Left cardiac atrium (tissue), 4 donors: ENCODE measurements around the gene TGM6. TPM values are rescaled to one million over a fixed set of nuclear protein-coding genes. Genes with fewer than 3 reads are reported as not detected.

Experiments used
- ATAC-seq, 2 donors: fragments of 200-7000 bp; cut with Tn5 transposase; one replicate each; pipeline ENCODE4 v1.9.1; 2020; ENCODE audit warnings: mild to moderate bottlenecking in 2 of 2, moderate library complexity in 2 of 2
- DNase-seq: peaks from one replicate; pipeline ENCODE4 v3.0.0-alpha.2; 2020
- intact Hi-C, 2 donors: fragments of 100-400 bp; cut with DNase I; formaldehyde crosslinking; loops; one replicate each; pipeline versions ENCODE4 v1.14.1 to v1.15.1; 2022 to 2023
- total RNA-seq, 2 donors: library from RNA; stranded (reverse); fragmentation: NEBNext Ultra II Directional; extraction: Animal tissue kit (Norgen Biotek cat#: 25700); gene quantifications; one replicate each; pipeline ENCODE4 v1.2.1, GENCODE V29; 2021
- donor health status: DM: no; HTN: yes; CAD: no.
- donor health status: DM: no; HTN: yes; CAD: no; lungs with severe emphysema.
- donor health status: DM: yes; HTN: yes; CAD: no.
- donor health status: Dilated cardiomyopathy.

Gene TGM6
- total RNA-seq, 2 donors from 2014 or later: not detected

DNA sequence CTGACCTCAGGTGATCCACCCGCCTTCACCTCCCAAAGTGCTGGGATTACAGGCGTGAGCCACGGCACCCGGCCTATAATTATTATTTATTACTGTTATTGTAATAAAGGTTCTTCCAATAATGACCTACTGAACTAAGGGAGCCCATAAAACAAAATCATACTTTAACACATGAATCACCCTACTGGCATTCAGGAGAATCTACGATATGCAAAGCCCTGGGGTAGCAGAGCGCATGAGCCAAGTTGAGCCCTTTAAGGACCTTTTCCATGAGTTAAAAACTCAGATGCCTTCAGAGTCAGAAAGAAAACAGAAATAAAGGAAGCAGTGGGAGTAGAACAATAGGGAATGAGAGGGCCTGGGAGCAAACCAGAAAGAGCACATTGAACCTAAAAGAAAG lies 48.4 kb downstream of the TGM6 start:
- DNase-seq (no peak), ATAC-seq (no peak)
- intact Hi-C loops: no loop called here

DNA sequence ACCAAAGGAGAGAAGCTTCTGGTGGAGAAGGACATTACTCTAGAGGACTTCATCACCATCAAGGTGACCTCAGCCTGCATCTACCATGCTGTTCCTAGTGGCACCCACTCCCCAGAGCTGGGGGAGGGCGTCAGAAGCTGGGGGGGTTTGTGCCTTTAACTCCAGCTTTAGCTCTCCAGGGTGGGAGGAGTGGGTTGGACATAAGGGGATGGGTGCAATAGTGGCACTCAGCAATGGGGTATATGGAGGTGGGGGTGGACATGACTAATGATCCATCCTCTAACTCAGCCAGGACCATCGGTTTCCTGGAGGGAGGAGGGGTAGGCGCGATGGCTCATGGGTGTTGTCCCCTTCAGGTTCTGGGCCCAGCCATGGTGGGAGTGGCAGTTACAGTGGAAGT lies 49.8 kb downstream of the TGM6 start:
- ATAC-seq: no peak
- intact Hi-C loops: no loop called here

DNA sequence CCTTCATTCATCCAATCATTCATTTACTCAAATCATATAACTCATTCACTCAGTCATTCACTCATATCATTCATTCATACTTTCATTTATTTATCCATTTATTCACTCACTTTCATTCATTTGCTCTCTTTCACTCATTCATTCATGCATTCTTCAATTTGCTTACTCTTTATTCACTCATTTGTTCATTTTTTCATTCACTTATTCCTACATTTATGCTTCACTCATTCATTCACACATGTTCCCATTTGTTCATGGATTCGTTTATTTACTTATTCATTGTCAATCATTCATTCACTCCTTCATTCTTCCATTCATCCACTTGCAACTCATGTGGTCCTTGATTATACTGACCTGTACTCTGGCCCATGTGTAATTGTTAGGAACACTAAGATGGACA lies 50.5 kb downstream of the TGM6 start:
- ATAC-seq (no peak), DNase-seq (no peak)
- intact Hi-C loops: no loop called here

More for the DNA sequence above, 49.8 kb downstream of the TGM6 start:
- DNase-seq: no peak

DNA sequence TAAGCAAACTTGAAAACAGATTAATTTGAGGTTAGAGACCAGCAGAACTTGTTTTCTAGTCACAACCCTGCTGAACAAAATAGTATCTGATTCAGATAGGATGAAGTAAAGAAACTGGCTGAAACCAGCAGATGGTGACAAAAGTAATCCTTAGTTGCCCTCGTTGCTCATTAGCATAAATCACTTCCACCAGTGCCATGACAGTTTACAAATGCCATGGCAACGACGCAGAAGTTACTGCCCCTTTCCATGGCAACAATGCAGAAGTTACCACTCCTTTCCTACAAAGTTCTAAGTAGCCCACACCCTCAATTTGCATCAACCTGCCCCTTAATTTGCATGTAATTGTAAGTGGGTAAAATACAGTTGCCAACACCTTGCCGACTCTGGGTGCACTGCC lies 66.1 kb downstream of the TGM6 start:
- ATAC-seq: no peak
- no peak for DNase-seq
- intact Hi-C loops: no loop called here

DNA sequence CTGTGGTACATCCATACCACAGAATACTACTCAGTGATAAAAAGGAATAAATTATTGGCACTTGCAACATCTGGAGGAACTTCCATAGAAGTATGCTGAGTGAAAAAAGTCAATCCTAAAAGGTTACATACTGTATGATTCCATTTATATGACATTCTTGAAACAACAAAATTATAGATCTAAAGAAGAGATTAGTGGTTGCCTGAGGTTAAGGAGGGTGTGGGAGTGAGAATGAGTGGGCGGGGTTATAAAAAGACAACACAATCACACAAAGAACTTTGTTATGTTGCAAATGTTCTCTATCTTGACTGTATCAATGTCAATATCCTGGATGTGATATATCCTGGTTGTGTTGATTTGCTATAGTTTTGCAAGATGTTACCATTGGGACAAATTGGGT lies 68.7 kb downstream of the TGM6 start:
- ATAC-seq: no peak

DNA sequence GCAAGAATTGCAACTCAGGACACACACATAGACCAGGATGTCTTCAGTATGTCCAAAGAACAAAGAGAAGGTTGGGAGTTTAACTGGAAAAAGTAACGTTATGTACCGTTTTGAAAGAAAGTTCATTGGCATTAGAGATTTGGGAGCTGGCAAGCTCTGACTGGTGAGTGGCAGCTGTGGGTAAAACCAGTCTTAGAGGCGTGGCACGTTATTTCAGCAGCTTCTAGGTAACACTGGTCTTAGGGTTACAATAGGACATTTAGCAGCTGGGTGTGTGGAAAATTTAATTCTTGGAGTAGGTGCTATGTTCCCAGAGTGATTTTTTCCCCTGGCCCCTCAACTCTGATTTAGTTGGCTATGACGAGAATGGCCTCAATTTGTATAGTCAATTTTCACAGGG lies 70.7 kb downstream of the TGM6 start:
- ATAC-seq: no peak
- no peak for DNase-seq
- intact Hi-C loops: loop anchor here (5.0 to 10.0 kb wide), 4 partner anchors 484 to 689 kb away; no protein-coding TSS in a partner anchor

More for the DNA sequence above, 68.7 kb downstream of the TGM6 start:
- DNase-seq: no peak
- intact Hi-C loops: no loop called here

DNA sequence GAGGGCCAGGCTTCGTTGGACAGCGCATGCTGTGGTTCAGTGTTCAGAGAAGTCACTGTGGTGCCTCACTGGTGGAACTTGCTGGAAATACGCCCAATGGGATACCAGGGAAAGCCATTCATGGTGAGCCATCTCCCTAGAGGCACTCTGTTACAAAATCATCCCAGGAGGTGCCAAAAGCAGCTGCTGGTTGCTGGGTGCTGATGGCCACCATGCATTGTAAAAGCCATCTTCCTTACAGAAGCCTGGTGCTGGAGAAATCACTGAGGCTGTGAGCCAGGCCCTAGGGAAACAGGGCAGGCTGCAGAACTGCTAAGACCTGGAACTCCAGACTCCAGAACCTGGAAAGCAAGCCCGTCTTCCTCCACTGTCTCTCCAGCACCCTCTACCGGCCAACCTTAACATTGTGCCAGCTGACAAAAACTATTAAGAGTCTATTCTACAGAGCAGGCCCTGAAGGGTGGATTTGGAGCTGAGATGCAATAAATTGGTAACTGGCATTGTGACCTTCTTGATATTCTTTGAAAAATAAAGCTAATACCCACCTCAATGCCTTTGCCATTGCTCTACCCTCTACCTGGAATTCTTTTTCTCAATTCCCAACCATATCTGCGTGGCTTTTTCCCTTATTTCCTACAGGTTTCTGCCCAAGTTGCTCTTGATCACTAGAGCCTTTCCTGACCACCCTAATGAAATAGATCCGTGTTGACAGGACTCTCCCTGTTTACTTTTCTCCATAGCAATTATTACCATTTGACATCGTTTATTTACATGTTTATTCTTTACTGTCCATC lies 71.4 kb downstream of the TGM6 start:
- ATAC-seq (peak; percentile 75 to 79), DNase-seq (peak; percentile 54)
- intact Hi-C loops: loop anchor here (2.0 to 10.0 kb wide), 5 partner anchors 245 to 690 kb away; no protein-coding TSS in a partner anchor

DNA sequence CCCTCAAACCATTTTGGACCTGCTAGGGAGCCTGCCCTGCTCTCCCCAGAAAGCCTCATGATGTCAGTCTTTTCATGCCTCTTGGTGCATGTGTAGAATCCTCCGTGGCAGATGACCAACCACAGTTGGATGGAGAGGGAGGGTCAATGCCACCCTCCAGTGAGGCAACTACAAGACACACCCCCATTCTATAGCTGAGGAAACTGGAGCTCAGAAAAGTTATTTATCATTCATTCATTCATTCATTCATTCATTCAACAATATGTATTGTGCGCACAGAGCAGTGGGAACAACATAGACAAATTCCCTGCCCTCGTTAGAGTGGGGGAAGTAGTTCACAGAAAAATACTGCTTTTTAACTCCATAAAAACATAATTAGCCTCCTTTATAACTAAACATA lies 73.1 kb downstream of the TGM6 start:
- DNase-seq: no peak
- intact Hi-C loops: loop anchor here (2.0 to 10.0 kb wide), 5 partner anchors 247 to 691 kb away; no protein-coding TSS in a partner anchor
- no peak for ATAC-seq

DNA sequence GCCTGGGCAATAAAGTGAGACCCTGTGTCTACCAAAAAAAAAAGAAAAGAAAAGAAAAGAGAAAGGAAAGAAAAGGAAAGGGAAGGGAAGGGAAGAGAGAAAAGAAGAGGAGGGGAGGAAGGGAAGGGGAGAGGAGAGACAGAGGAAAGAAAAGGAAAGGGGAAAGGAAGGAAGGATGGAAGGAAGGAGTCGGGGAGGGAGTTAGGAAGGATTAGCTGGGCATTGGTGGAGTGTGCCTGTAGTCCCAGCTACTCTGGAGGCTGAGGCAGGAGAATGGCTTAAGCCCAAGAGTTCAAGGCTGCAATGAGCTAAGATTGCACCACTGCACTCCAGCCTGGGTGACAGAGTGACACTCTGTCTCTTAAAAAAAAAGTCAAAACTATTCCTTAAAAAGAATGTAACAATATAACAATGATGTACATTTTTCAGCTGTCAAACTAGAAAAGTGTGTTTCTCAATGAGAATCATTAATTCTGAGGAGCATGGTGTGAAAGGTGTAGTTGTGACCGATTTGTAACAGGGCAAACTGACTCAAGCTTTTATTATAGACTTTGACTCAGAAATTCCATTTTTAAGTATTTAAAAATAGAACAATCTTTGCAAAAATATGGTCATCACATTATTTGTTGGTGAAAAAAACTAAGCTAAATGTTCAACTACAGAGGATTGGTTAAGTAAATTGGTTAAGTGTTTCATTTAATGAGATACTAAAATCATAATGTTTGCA lies 75.2 kb downstream of the TGM6 start:
- intact Hi-C loops: loop anchor here in 1 of 2 donors (10.0 kb wide), 2 partner anchors 491 to 691 kb away; no protein-coding TSS in a partner anchor
- ATAC-seq (no peak), DNase-seq (no peak)

DNA sequence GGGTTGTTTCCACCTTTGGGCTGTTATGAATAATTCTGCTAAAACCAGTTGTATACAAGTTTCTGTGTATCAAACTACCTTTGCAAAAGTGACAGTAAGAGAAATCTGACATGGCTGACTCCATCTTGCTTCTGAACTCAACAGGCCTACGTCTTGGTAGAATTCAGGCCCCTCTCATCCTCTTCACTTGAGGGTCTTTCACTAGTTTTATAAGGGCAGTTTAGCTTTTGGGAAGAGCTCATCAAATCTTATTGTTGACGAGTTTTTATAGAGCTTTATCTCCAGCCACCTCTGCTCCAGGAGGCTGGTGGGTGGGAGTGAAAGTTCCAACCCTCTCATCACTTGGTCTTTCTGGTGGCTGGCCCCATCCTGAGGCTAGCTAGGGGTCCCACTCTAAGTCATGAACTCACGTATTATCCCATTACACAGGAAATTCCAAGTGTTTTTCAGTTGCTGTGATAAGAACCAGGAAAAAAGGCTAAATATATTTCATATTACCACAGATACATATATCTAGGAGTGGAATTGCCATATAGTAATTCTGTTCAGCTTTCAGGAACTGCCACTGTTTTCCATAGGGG lies 78.3 kb downstream of the TGM6 start:
- ATAC-seq: no peak
- intact Hi-C loops: loop anchor here in 1 of 2 donors (10.0 kb wide), 2 partner anchors 494 to 694 kb away; no protein-coding TSS in a partner anchor
- DNase-seq: no peak

DNA sequence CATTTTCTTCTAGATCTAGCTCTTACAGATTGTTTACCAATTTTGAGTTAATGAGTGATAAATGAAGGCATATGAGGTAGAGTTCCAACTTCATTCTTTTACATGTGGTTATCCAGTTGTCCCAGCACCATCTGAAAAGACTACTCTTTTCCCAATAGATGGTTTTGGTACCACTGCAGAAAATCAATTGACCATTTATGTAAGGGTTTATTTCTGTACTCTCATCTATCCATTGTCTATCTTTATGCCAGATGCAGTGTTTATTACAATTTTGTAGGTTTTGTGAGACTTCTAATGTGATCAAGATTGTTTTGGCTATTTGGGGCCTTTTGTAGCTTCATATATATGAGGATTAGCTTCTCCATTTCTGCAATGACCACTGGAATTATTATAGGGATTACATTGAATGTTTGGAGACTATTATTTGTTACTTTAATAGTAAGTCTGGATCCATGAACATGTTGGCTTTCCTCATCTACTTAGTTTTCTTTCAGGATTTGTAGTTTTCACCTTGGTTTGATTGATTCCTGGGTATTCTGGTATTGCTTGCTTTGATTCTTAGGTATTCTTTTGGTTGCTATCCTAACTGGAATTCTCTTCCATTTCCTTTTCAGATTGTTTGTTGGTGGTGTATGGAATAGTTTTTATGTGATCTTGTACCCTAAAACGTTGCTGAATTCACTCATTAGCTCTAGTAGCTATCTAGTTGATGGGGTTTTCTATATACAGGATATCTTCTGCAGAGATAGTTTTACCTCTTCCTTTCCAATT lies 79.5 kb downstream of the TGM6 start:
- DNase-seq (no peak), ATAC-seq (no peak)
- intact Hi-C loops: loop anchor here in 1 of 2 donors (10.0 kb wide), 2 partner anchors 495 to 695 kb away; no protein-coding TSS in a partner anchor

DNA sequence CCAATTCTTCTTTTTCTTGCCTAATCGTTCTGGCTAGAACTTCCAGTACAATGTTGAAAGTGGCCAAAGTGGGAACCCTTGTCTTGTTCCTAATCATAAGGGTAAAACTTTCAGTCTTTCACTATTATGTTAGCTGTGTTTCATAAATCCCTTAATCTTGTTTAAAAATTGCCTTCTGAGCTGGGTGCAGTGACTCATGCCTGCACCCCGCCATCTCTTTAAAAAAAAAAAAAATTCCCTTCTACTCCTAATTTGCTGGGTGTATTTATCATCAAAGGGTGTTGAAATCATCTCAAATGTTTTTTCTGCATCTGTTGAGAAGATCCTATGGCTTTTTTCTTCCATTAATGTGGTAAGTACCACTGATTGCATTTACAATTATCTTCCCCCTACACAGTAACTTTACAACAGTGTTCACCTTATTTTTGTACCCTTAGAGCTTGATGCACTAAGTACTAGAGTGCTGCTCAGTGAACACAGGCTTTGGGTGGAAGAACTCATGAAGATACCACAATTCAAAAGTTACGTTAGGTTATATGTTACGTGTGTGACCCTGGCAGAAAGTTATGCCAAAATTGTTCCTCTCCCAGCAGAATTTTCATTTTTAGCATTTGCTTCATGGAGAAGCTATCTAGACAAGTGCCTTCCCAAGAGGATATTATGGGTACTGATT lies 80.2 kb downstream of the TGM6 start:
- DNase-seq (no peak), ATAC-seq (no peak)
- intact Hi-C loops: no loop called here

DNA sequence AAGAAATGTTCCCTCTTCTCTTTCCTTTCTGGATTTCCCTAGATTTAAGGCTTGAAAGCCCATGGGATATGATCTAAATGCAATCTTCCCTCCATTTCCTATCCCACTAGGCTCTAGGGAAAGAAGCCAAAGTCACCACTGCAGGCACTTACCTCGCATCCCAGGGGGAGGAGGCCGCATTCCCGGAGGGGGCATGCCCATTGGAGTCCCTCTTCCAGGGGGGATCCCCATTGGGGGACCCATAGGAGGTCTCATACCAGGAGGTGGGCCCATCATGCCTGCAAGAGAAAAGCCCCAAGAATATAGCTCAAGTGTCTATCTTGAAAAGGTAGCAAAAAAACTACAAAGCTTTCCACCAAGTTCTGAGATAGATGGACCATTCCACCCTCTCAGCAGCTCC lies 81.8 kb downstream of the TGM6 start:
- DNase-seq (no peak), ATAC-seq (no peak)
- intact Hi-C loops: no loop called here

DNA sequence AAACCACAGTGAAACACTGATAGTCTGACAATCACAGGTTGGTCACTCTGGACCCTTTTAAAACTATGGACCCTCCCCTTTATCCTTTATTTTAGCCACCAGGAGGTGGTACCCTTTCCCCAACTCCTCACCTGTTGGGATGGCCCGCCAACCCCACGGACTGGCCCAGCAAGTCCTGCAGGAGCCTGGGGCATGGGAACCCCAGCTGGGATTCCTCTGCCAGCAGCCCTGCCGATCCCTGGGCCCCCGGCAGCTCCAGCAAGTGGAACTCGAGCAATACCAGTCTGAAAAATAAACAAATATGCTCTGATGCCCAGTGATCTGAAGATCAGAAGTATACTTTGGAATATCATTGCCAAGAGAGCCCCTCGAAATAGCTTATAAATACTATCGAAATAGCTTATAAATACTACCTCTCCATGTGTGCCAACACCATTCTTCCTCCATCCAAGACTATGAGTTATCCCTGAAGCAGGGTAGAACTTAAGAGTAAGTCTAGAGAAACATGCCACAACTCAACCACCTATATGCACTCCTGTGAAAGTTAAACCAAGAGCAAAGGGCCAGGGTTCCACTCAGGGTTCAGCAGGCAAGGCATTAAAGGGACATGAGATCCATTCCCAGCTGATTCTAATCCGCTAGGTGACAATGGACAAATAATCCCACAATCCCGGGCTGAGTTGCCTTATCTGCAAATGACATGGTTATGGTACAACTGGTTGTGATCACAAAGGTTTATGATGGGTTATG lies 83.1 kb downstream of the TGM6 start:
- intact Hi-C loops: no loop called here
- ATAC-seq (no peak), DNase-seq (no peak)

DNA sequence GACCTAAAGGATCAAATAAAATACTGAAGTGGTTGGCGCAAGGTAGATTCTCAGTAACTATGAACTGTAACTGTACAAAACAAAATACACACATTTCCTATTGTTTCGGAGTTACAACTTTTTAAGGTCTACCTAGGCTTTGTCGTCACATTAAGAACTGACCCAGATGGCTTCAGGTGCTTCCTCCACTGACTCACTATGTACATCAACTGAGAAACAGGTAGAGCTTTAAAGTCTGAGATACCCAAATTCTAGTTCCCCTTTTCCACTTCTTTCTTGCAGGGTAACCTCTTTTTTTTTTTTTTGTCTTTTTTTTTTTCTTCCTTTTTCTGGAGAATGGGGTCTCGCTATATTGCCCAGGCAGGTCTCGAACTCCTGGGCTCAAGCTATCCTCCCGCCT lies 84.4 kb downstream of the TGM6 start:
- DNase-seq (no peak), ATAC-seq (no peak)
- intact Hi-C loops: no loop called here

DNA sequence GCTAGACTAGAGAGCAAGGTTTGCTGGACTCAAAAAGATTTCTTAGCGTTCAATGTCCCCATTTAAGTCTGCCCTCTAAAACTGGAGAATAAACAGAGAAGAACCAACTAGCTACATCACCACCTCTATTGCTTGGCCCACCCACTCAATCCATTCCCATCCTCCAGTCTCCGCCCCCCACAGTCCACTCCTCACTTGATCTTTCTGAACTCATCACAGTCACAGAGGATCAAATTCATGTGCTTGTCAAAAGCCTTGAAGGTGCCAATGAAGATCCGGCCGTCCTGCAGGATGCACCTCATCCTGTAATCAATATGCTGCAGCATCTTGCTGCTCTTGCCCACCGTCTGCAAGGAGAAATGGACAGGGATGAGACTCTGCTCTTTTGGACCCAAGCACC lies 86.7 kb downstream of the TGM6 start:
- intact Hi-C loops: no loop called here
- ATAC-seq: no peak
- DNase-seq: no peak

DNA sequence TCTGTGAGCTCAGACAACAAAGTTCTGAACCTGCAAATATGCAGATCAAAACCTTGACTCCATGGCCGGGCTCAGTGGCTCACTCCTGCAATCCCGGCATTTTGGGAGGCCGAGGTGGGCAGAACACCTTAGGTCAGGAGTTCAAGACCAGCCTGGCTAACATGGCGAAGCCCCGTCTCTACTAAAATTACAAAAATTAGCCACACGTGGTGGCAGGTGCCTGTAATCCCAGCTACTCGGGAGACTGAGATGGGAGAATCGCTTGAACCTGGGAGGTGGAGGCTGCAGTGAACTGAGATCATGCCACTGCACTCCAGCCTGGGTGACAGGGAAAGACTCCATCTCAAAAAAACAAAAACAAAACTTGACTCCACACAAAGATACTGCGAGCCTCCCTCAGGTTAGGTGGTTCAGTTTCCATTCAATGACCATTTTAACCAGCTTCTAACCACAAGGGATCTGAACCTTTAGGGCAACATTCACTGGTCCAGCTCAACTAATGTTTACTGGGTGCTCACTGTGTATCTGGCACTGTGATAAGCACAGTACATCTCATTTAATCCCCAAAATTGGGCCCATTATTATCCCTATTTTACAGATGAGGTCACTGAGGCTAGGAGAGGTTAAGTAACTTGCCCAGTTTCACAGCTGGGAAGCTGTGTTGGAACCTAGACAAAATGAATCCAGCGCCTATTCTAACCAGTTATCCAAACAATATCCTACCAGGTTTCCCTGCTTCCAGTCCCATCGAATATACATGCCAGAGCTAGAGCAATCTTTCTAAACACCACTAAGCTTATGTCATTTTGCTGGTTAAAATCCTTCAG lies 88.1 kb downstream of the TGM6 start:
- ATAC-seq: no peak
- intact Hi-C loops: no loop called here
- no peak for DNase-seq
